IMR-90 (cell line): Measurements from ENCODE around the gene LILRB1. TPM values are rescaled to one million over a fixed set of nuclear protein-coding genes. Genes with fewer than 3 reads are reported as not detected.

Experiments
- ATAC-seq: fragments of 200-7000 bp; cut with Tn5 transposase; 2 replicates; pipeline ENCODE4 v1.9.1; 2020; ENCODE audit warnings: low read depth, mild to moderate bottlenecking, moderate library complexity
- BruUV-seq: library from RNA; stranded (reverse); fragments of 400-500 nt; replicated peaks from 2 replicates; lab custom pipeline; 2021; lab: Mats Ljungman, UMichigan
- CTCF ChIA-PET: fragments of 300-600 bp; formaldehyde crosslinking; extraction: SDS; loops from one replicate; lab custom pipeline; 2021; ENCODE audit warnings: antibody characterized with exemption; lab: Yijun Ruan, JAX
- POLR2A ChIA-PET: fragments of 300-600 bp; sonication (Branson Sonifier 250); formaldehyde crosslinking; loops from one replicate; lab custom pipeline; 2022; ENCODE audit warnings: antibody characterized with exemption; ENCODE audit not compliant: unreplicated experiment; lab: Charles Lee
- DNase-seq: peaks from one replicate; pipeline ENCODE4 v3.0.0; 2013
- H2AFZ ChIP-seq: replicated peaks from 2 replicates; pipeline ENCODE3; 2013; ENCODE audit warnings: low read length, mild to moderate bottlenecking; ENCODE audit not compliant: poor library complexity
- H2AK5ac ChIP-seq: 2 replicates; pipeline ENCODE4 v1.6.1; 2013; ENCODE audit warnings: low read depth, low read length, inconsistent platforms
- H2AK9ac ChIP-seq: replicated peaks from 2 replicates; pipeline ENCODE3; 2013; ENCODE audit warnings: mild to moderate bottlenecking, low read depth, low read length, moderate library complexity; ENCODE audit not compliant: poor library complexity
- H2BK120ac ChIP-seq: 2 replicates; pipeline ENCODE4 v1.6.1; 2013; ENCODE audit warnings: low read depth, low read length, inconsistent platforms
- H2BK15ac ChIP-seq: 3 replicates; pipeline ENCODE4 v1.6.1; 2013; ENCODE audit warnings: low read depth, low read length, inconsistent platforms
- H2BK20ac ChIP-seq: 2 replicates; pipeline ENCODE4 v1.6.1; 2013; ENCODE audit warnings: low read depth, mild to moderate bottlenecking, inconsistent platforms, low read length, moderate library complexity
- H2BK5ac ChIP-seq: 2 replicates; pipeline ENCODE4 v1.6.1; 2013; ENCODE audit warnings: mild to moderate bottlenecking, low read depth, low read length, inconsistent platforms; ENCODE audit not compliant: poor library complexity, severe bottlenecking
- H3K14ac ChIP-seq: replicated peaks from 2 replicates; pipeline ENCODE4 v1.6.1; 2013; ENCODE audit warnings: low read depth, low read length, inconsistent platforms
- H3K18ac ChIP-seq: 2 replicates; pipeline ENCODE4 v1.6.1; 2013; ENCODE audit warnings: low read depth, low read length, control low read depth
- H3K23ac ChIP-seq: 2 replicates; pipeline ENCODE4 v1.6.1; 2013; ENCODE audit warnings: low read depth, low read length, inconsistent platforms
- H3K27ac ChIP-seq: 2 replicates; pipeline ENCODE4 v1.5.1; 2013; ENCODE audit warnings: mild to moderate bottlenecking, control low read depth, low read length; ENCODE audit not compliant: insufficient read depth
- H3K27me3 ChIP-seq: 2 replicates; pipeline ENCODE4 v1.6.1; 2013; ENCODE audit warnings: low read length; ENCODE audit not compliant: control insufficient read depth, insufficient read depth
- H3K36me3 ChIP-seq: 2 replicates; pipeline ENCODE4 v1.6.1; 2013; ENCODE audit warnings: low read length, mixed read lengths; ENCODE audit not compliant: control insufficient read depth, insufficient read depth
- H3K4ac ChIP-seq: 2 replicates; pipeline ENCODE4 v1.6.1; 2013; ENCODE audit warnings: low read depth, low read length, inconsistent platforms
- H3K4me1 ChIP-seq: 2 replicates; pipeline ENCODE4 v1.6.1; 2013; ENCODE audit warnings: low read length, mixed read lengths; ENCODE audit not compliant: control insufficient read depth, insufficient read depth
- H3K4me2 ChIP-seq: 2 replicates; pipeline ENCODE4 v1.6.1; 2013; ENCODE audit warnings: low read depth, mild to moderate bottlenecking, control low read depth, low read length, moderate library complexity
- H3K4me3 ChIP-seq: 2 replicates; pipeline ENCODE4 v1.5.1; 2013; ENCODE audit warnings: low read depth, mild to moderate bottlenecking, control low read depth, low read length, moderate library complexity; ENCODE audit not compliant: insufficient read depth
- H3K56ac ChIP-seq: 2 replicates; pipeline ENCODE4 v1.6.1; 2013; ENCODE audit warnings: low read length, inconsistent platforms; ENCODE audit not compliant: insufficient read depth; ENCODE audit errors: extremely low read depth
- H3K79me1 ChIP-seq, 2 experiments: 2 replicates each; pipeline ENCODE4 v1.6.1; 2013; ENCODE audit warnings: low read length in 2 of 2, inconsistent platforms in 1 of 2, low read depth in 1 of 2
- H3K9ac ChIP-seq: 2 replicates; pipeline ENCODE4 v1.6.1; 2013; ENCODE audit warnings: low read depth, low read length, control low read depth
- H3K9me1 ChIP-seq: 2 replicates; pipeline ENCODE4 v1.6.1; 2013; ENCODE audit warnings: low read length, inconsistent platforms; ENCODE audit not compliant: insufficient read depth
- H3K9me3 ChIP-seq: 2 replicates; pipeline ENCODE4 v1.6.1; 2013; ENCODE audit warnings: low read length; ENCODE audit not compliant: control insufficient read depth, insufficient read depth
- H4K20me1 ChIP-seq: 2 replicates; pipeline ENCODE4 v1.6.1; 2013; ENCODE audit warnings: low read length, inconsistent platforms; ENCODE audit not compliant: insufficient read depth
- H4K5ac ChIP-seq: 2 replicates; pipeline ENCODE4 v1.6.1; 2013; ENCODE audit warnings: mild to moderate bottlenecking, low read depth, low read length, control low read depth
- H4K8ac ChIP-seq, 2 experiments: 2 replicates each; pipeline ENCODE4 v1.6.1; 2013; ENCODE audit warnings: low read depth in 2 of 2, low read length in 2 of 2, control low read depth in 1 of 2, inconsistent platforms in 1 of 2
- H4K91ac ChIP-seq: 2 replicates; pipeline ENCODE4 v1.6.1; 2013; ENCODE audit warnings: low read depth, low read length, inconsistent platforms; ENCODE audit not compliant: insufficient read depth
- CHD1 ChIP-seq: IDR thresholded peaks from 2 replicates; pipeline ENCODE4 v1.6.1; 2012; ENCODE audit warnings: low read depth, low read length, improper control_type of control experiment
- RCOR1 ChIP-seq: IDR thresholded peaks from 2 replicates; pipeline ENCODE4 v1.6.1; 2012; ENCODE audit warnings: mild to moderate bottlenecking, low read length, improper control_type of control experiment; ENCODE audit not compliant: insufficient replicate concordance
- RFX5 ChIP-seq: IDR thresholded peaks from 2 replicates; pipeline ENCODE4 v1.8.0; 2012; ENCODE audit warnings: low read depth, mild to moderate bottlenecking, low read length, moderate library complexity
- WGBS, 2 experiments: methylation state at CpG; one replicate each; pipeline versions ENCODE4 v1.1.5 to v1.1.7; 2013; ENCODE audit warnings: missing lambda C conversion rate in 2 of 2; ENCODE audit not compliant: insufficient read length in 1 of 2; ENCODE audit errors: extremely low coverage in 2 of 2; 5-methylcytosine and 5-hydroxymethylcytosine counted together
- dilution Hi-C: fragments of 300-500 bp; cut with HindIII; formaldehyde crosslinking; loops from one replicate; pipeline ENCODE4 v1.14.3; 2018; ENCODE audit warnings: low sequenced_read_pairs; ENCODE audit not compliant: unreplicated experiment
- in situ Hi-C: fragments of 300-500 bp; cut with MboI; formaldehyde crosslinking; loops from 3 replicates; pipeline ENCODE4 v1.14.3; 2019; ENCODE audit warnings: low sequenced_read_pairs, inconsistent platforms, mixed read lengths
- intact Hi-C: fragments of 100-400 bp; cut with micrococcal nuclease; formaldehyde crosslinking; loops from 2 replicates; pipeline ENCODE4 v1.10.0; 2022
- polyA plus RNA-seq, 3 experiments: library from polyadenylated mRNA; depleted of rRNA; stranded (reverse); fragments of >200 nt; gene quantifications; 2 replicates each; pipeline ENCODE4 v1.2.3, GENCODE V29; 2012; ENCODE audit warnings: low replicate concordance in 1 of 3
- total RNA-seq: library from RNA; depleted of rRNA; stranded (reverse); fragments of >200 nt; gene quantifications from 2 replicates; pipeline ENCODE4 v1.2.3, GENCODE V29; 2012

The LILRB1 gene
- total and polyA plus RNA-seq, 2 of the 4 experiments (the other 2 are of a cell fraction), result not detected

GRCh38 chr19:54644056-54644455 is 13.8 kb downstream of the LILRB1 start:
- H3K9me3 ChIP-seq, result peaks cover 18% of the 10 kb centered on the region
- H3K27ac ChIP-seq, result no peak overlapping the region
- no peaks in the 10 kb centered on the region for H3K4me1 ChIP-seq
- ATAC-seq, result no peak
- H3K4me2 ChIP-seq, result no peak overlapping the region
- DNase-seq, result no peak
- no peaks in the 10 kb centered on the region for H3K36me3 ChIP-seq
- ChIA-PET CTCF (no interaction called here), POLR2A (no interaction called here)
- TF ChIP-seq CHD1 (no peak), RFX5 (no peak), RCOR1 (no peak)
- H2BK120ac ChIP-seq, result no peak overlapping the region
- no peak overlapping the region for H2AK9ac ChIP-seq
- H4K20me1 ChIP-seq, result no peaks in the 10 kb centered on the region
- no peaks in the 10 kb centered on the region for H3K27me3 ChIP-seq
- H2AK5ac ChIP-seq, result no peak overlapping the region
- H3K4ac ChIP-seq, result no peak overlapping the region
- no peak overlapping the region for H4K5ac ChIP-seq
- no peak overlapping the region for H3K9ac ChIP-seq
- intact Hi-C loops (no loop called here), dilution Hi-C loops (no loop called here), in situ Hi-C loops (no loop called here)
- H2BK5ac ChIP-seq, result no peak overlapping the region
- no peak overlapping the region for H3K18ac ChIP-seq
- no peak overlapping the region for H3K56ac ChIP-seq
- H3K23ac ChIP-seq, result no peak overlapping the region
- no peak overlapping the region for H4K8ac ChIP-seq
- no peak overlapping the region for H4K91ac ChIP-seq
- no TSS peak for BruUV-seq
- no peak overlapping the region for H3K4me3 ChIP-seq
- no peak overlapping the region for H2BK20ac ChIP-seq
- no peaks in the 10 kb centered on the region for H3K79me1 ChIP-seq
- H3K14ac ChIP-seq, result no peak overlapping the region
- H2BK15ac ChIP-seq, result no peak overlapping the region
- no CpG with 5 or more reads among the region's 5 CpGs for WGBS, 2 experiments
- no peaks in the 10 kb centered on the region for H3K9me1 ChIP-seq
- no peak overlapping the region for H2AFZ ChIP-seq
